A673 (cell line): ENCODE measurements around the gene RPTOR. TPM values are rescaled to one million over a fixed set of nuclear protein-coding genes. Genes with fewer than 3 reads are reported as not detected.

Experiments
- BruUV-seq: library from RNA; stranded (reverse); fragments of 400-500 nt; replicated peaks from 2 replicates; lab custom pipeline; 2021; lab: Mats Ljungman, UMichigan
- CTCF ChIA-PET: fragments of 300-600 bp; sonication (Branson Sonifier 250); formaldehyde crosslinking; loops from one replicate; lab custom pipeline; 2022; ENCODE audit warnings: antibody characterized with exemption; lab: Charles Lee
- POLR2A ChIA-PET: fragments of 300-600 bp; sonication (Branson Sonifier 250); formaldehyde crosslinking; loops from one replicate; lab custom pipeline; 2022; ENCODE audit warnings: antibody characterized with exemption; ENCODE audit not compliant: low non-redundant PET; lab: Charles Lee
- DNase-seq: peaks from one replicate; pipeline ENCODE4 v3.0.0-alpha.2; 2015; ENCODE audit warnings: low spot score
- H3K27ac ChIP-seq: fragments of 200-600 bp; sonication (generic); 2 replicates; pipeline ENCODE4 v1.5.1; 2016; ENCODE audit warnings: mixed run types, low read depth, mild to moderate bottlenecking, mixed read lengths, antibody characterized with exemption, low read length; ENCODE audit not compliant: poor library complexity, severe bottlenecking
- H3K27me3 ChIP-seq: fragments of 200-600 bp; sonication (generic); replicated peaks from 2 replicates; pipeline ENCODE4 v1.6.1; 2017; ENCODE audit warnings: mixed run types, low read depth, mild to moderate bottlenecking, mixed read lengths, antibody characterized with exemption, low read length; ENCODE audit not compliant: insufficient read depth, poor library complexity
- H3K36me3 ChIP-seq: fragments of 200-600 bp; sonication (generic); 2 replicates; pipeline ENCODE4 v1.6.1; 2016; ENCODE audit warnings: mixed run types, mild to moderate bottlenecking, mixed read lengths, antibody characterized with exemption, low read length; ENCODE audit not compliant: insufficient read depth, poor library complexity, severe bottlenecking
- H3K4me1 ChIP-seq: fragments of 200-600 bp; sonication (generic); 2 replicates; pipeline ENCODE4 v1.6.1; 2017; ENCODE audit warnings: mixed run types, mild to moderate bottlenecking, mixed read lengths, antibody characterized with exemption, low read length; ENCODE audit not compliant: insufficient read depth, poor library complexity, severe bottlenecking
- H3K4me3 ChIP-seq: fragments of 200-600 bp; sonication (generic); 2 replicates; pipeline ENCODE4 v1.5.1; 2016; ENCODE audit warnings: low read depth, mixed run types, mild to moderate bottlenecking, mixed read lengths, low read length; ENCODE audit not compliant: poor library complexity, severe bottlenecking
- H3K9me3 ChIP-seq: fragments of 200-600 bp; sonication (generic); 2 replicates; pipeline ENCODE4 v1.6.1; 2016; ENCODE audit warnings: mixed run types, low read depth, mild to moderate bottlenecking, mixed read lengths, antibody characterized with exemption, low read length; ENCODE audit not compliant: poor library complexity, severe bottlenecking
- CTCF ChIP-seq: fragments of 300-800, 200-600 bp; sonication (generic); conservative IDR thresholded peaks from 2 replicates; pipeline ENCODE4 v1.5.1; 2017; ENCODE audit warnings: low read depth, mild to moderate bottlenecking, antibody characterized with exemption, low read length, moderate library complexity, mixed read lengths
- EZH2 ChIP-seq: fragments of 200-600 bp; sonication (generic); IDR thresholded peaks from 2 replicates; pipeline ENCODE4 v1.6.1; 2017; ENCODE audit warnings: borderline replicate concordance, low read depth, mild to moderate bottlenecking, mixed read lengths, antibody characterized with exemption, low read length; ENCODE audit not compliant: poor library complexity, severe bottlenecking
- intact Hi-C: fragments of 100-400 bp; cut with micrococcal nuclease; formaldehyde crosslinking; loops from one replicate; pipeline ENCODE4 v1.10.0; 2022; ENCODE audit not compliant: unreplicated experiment
- total RNA-seq: library from RNA; stranded (reverse); gene quantifications from 2 replicates; pipeline ENCODE4 v1.2.3, GENCODE V29; 2021

Gene RPTOR
- total RNA-seq, 1 experiment from 2014 or later = 55.2 TPM

- peaks cover 3% of the 10 kb centered on the region for H3K4me1 ChIP-seq
- intact Hi-C loops = no loop called here
- H3K4me3 ChIP-seq = no peak overlapping the region
- CTCF ChIA-PET = no interaction called here
- BruUV-seq = no TSS peak
- DNase-seq = no peak
- H3K9me3 ChIP-seq = no peaks in the 10 kb centered on the region
- POLR2A ChIA-PET = no interaction called here
- H3K36me3 ChIP-seq = no peaks in the 10 kb centered on the region
- no peak for TF ChIP-seq EZH2
- TF ChIP-seq CTCF = no peak
- no peaks in the 10 kb centered on the region for H3K27me3 ChIP-seq
- no peak overlapping the region for H3K27ac ChIP-seq
Measured at GRCh38 chr17:80926591-80927250, 382.1 kb downstream of the RPTOR start.

- no TSS peak for BruUV-seq
- CTCF ChIA-PET = no interaction called here
- TF ChIP-seq EZH2 = no peak
- TF ChIP-seq CTCF = no peak
- H3K4me3 ChIP-seq = no peak overlapping the region
- DNase-seq = peak; percentile 14
- H3K36me3 ChIP-seq = no peaks in the 10 kb centered on the region
- no peak overlapping the region for H3K27ac ChIP-seq
- no peaks in the 10 kb centered on the region for H3K27me3 ChIP-seq
- POLR2A ChIA-PET = interaction anchor here (0.6 kb wide), 1 partner anchor 13 kb away, joined by 3 read pairs; no protein-coding TSS in a partner anchor
- intact Hi-C loops = no loop called here
- H3K9me3 ChIP-seq = no peaks in the 10 kb centered on the region
- peaks cover 5% of the 10 kb centered on the region for H3K4me1 ChIP-seq
Measured at GRCh38 chr17:80927791-80928216, 383.2 kb downstream of the RPTOR start.

GRCh38 chr17:80929449-80929848 lies 384.8 kb downstream of the RPTOR start:
- peaks cover 5% of the 10 kb centered on the region for H3K4me1 ChIP-seq
- ChIA-PET POLR2A (no interaction called here), CTCF (no interaction called here)
- H3K27me3 ChIP-seq = no peaks in the 10 kb centered on the region
- BruUV-seq = no TSS peak
- TF ChIP-seq EZH2 (no peak), CTCF (no peak)
- no peak for DNase-seq
- H3K36me3 ChIP-seq = no peaks in the 10 kb centered on the region
- intact Hi-C loops = no loop called here
- no peak overlapping the region for H3K27ac ChIP-seq
- no peaks in the 10 kb centered on the region for H3K9me3 ChIP-seq
- H3K4me3 ChIP-seq = no peak overlapping the region
